GM23338 (cell line): Measurements from ENCODE around the gene POMP.

Experiments
- CREB1 ChIP-seq: fragments of 250-450 bp; sonication (Bioruptor Pico); IDR thresholded peaks from 2 replicates; pipeline ENCODE4 v1.5.0; 2020; ENCODE audit warnings: low read depth, mild to moderate bottlenecking, moderate library complexity
- EZH2 ChIP-seq: fragments of 200-600 bp; sonication (generic); IDR thresholded peaks from one replicate; pipeline ENCODE4 v1.8.0; 2017; ENCODE audit warnings: antibody characterized with exemption, mild to moderate bottlenecking, low read depth; ENCODE audit not compliant: unreplicated experiment
- JUNB ChIP-seq: IDR thresholded peaks from one replicate; pipeline ENCODE4 v1.6.1; 2016; ENCODE audit warnings: antibody characterized with exemption; ENCODE audit not compliant: unreplicated experiment
- POLR2AphosphoS5 ChIP-seq: IDR thresholded peaks from 2 replicates; pipeline ENCODE4 v1.6.1; 2016; ENCODE audit warnings: antibody characterized with exemption, low read depth
- TF ChIP-seq, protein P1 (sequence below), 2 experiments: fragments of 200-600 bp in 1 of 2; sonication (generic) in 1 of 2; conservative IDR thresholded peaks; 2 replicates each; pipeline versions ENCODE4 v1.5.1 to v1.6.1; 2016 to 2017; ENCODE audit warnings: antibody characterized with exemption in 2 of 2, low read depth in 2 of 2, mild to moderate bottlenecking in 2 of 2, moderate library complexity in 1 of 2
- TF ChIP-seq, protein P2 (sequence below): IDR thresholded peaks from one replicate; pipeline ENCODE4 v1.6.1; 2018; ENCODE audit warnings: antibody characterized with exemption; ENCODE audit not compliant: unreplicated experiment

DNA sequence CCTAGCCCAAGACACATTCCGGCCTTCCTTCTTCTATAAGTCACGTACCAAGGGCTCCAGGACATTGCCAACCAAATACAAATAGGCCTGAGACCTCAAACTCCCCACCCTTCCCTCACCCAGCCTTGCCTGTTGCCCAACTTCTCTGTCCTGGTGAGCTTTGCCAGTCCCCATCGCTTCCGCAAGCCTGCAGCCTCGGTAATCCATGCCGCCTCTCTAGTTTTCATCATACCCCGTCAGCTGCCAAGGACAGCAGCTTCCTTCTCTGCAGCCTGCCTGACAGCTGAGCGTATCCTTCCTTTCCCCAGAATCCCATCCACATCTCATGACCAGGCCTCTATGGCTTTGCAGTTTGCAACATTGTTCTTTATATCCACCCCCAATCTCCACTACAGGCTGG, 36.6 kb upstream of the POMP start:
- TF ChIP-seq, protein P1, sequence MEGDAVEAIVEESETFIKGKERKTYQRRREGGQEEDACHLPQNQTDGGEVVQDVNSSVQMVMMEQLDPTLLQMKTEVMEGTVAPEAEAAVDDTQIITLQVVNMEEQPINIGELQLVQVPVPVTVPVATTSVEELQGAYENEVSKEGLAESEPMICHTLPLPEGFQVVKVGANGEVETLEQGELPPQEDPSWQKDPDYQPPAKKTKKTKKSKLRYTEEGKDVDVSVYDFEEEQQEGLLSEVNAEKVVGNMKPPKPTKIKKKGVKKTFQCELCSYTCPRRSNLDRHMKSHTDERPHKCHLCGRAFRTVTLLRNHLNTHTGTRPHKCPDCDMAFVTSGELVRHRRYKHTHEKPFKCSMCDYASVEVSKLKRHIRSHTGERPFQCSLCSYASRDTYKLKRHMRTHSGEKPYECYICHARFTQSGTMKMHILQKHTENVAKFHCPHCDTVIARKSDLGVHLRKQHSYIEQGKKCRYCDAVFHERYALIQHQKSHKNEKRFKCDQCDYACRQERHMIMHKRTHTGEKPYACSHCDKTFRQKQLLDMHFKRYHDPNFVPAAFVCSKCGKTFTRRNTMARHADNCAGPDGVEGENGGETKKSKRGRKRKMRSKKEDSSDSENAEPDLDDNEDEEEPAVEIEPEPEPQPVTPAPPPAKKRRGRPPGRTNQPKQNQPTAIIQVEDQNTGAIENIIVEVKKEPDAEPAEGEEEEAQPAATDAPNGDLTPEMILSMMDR (conservative IDR thresholded peaks at IDR 0.05; ENCODE audit: low read depth in 2 of 2): no peak
- TF ChIP-seq CREB1 (CRISPR knock-in tag) (no peak), EZH2 (no peak), POLR2AphosphoS5 (no peak), JUNB (no peak)
- TF ChIP-seq, protein P2, sequence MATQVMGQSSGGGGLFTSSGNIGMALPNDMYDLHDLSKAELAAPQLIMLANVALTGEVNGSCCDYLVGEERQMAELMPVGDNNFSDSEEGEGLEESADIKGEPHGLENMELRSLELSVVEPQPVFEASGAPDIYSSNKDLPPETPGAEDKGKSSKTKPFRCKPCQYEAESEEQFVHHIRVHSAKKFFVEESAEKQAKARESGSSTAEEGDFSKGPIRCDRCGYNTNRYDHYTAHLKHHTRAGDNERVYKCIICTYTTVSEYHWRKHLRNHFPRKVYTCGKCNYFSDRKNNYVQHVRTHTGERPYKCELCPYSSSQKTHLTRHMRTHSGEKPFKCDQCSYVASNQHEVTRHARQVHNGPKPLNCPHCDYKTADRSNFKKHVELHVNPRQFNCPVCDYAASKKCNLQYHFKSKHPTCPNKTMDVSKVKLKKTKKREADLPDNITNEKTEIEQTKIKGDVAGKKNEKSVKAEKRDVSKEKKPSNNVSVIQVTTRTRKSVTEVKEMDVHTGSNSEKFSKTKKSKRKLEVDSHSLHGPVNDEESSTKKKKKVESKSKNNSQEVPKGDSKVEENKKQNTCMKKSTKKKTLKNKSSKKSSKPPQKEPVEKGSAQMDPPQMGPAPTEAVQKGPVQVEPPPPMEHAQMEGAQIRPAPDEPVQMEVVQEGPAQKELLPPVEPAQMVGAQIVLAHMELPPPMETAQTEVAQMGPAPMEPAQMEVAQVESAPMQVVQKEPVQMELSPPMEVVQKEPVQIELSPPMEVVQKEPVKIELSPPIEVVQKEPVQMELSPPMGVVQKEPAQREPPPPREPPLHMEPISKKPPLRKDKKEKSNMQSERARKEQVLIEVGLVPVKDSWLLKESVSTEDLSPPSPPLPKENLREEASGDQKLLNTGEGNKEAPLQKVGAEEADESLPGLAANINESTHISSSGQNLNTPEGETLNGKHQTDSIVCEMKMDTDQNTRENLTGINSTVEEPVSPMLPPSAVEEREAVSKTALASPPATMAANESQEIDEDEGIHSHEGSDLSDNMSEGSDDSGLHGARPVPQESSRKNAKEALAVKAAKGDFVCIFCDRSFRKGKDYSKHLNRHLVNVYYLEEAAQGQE: no peak
